B cell (primary cell): ENCODE results near the gene ZMYND15. TPM values are rescaled to one million over a fixed set of nuclear protein-coding genes. Genes with fewer than 3 reads are reported as not detected.

Experiments
- ATAC-seq: fragments of 200-7000 bp; cut with Tn5 transposase; one replicate; pipeline ENCODE4 v1.10.0; 2021; ENCODE audit warnings: low read depth, mild to moderate bottlenecking, moderate number of reproducible peaks, moderate library complexity
- CTCF ChIA-PET: fragments of 350-600 bp; sonication (Branson Sonifier 250); formaldehyde crosslinking; loops from one replicate; lab custom pipeline; 2021; ENCODE audit warnings: antibody characterized with exemption, inconsistent platforms; lab: Charles Lee
- POLR2A ChIA-PET: fragments of 350-600 bp; sonication (Branson Sonifier 250); formaldehyde crosslinking; loops from one replicate; lab custom pipeline; 2021; ENCODE audit warnings: antibody characterized with exemption; lab: Charles Lee
- DNase-seq: peaks from one replicate; pipeline ENCODE4 v3.0.0; 2013
- H2AFZ ChIP-seq: 2 replicates; pipeline ENCODE4 v1.6.1; 2012; ENCODE audit warnings: mild to moderate bottlenecking, low read depth, low read length; ENCODE audit not compliant: insufficient read depth, poor library complexity, severe bottlenecking
- H3K27ac ChIP-seq, 2 donors: 1 replicate in 1 of 2; 2 replicates in 1 of 2; pipeline ENCODE4 v1.5.1; 2012 to 2013; ENCODE audit warnings: low read length in 2 of 2, mild to moderate bottlenecking in 2 of 2, moderate library complexity in 1 of 2
- H3K27me3 ChIP-seq, 4 experiments: fragments of 200-600 bp in 1 of 4; sonication (generic) in 1 of 4; replicated peaks in 1 of 4; 1 replicate in 2 of 4; 2 replicates in 2 of 4; pipeline versions ENCODE4 v1.6.1 to v1.7.0; 2013 to 2016; ENCODE audit warnings: low read length in 3 of 4, mild to moderate bottlenecking in 2 of 4, mixed read lengths in 1 of 4, moderate library complexity in 1 of 4; ENCODE audit not compliant: insufficient read depth in 4 of 4, control insufficient read depth in 3 of 4; ENCODE audit errors: control extremely low read depth in 1 of 4
- H3K36me3 ChIP-seq, 2 experiments: replicated peaks in 1 of 2; 1 replicate in 1 of 2; 2 replicates in 1 of 2; pipeline versions ENCODE4 v1.6.1 to v1.7.1; 2013; ENCODE audit warnings: low read length in 1 of 2; ENCODE audit not compliant: insufficient read depth in 2 of 2, control insufficient read depth in 1 of 2; ENCODE audit errors: control extremely low read depth in 1 of 2, extremely low read depth in 1 of 2
- H3K4me1 ChIP-seq, 2 donors: fragments of 200-600 bp in 1 of 2; sonication (generic) in 1 of 2; 1 replicate in 1 of 2; 2 replicates in 1 of 2; pipeline versions ENCODE4 v1.5.1 to v1.6.1; 2013 to 2017; ENCODE audit warnings: low read length in 2 of 2; ENCODE audit not compliant: control insufficient read depth in 2 of 2, insufficient read depth in 2 of 2
- H3K4me2 ChIP-seq: replicated peaks from 2 replicates; pipeline ENCODE3; 2012; ENCODE audit warnings: mild to moderate bottlenecking, low read depth, low read length; ENCODE audit not compliant: poor library complexity, severe bottlenecking
- H3K4me3 ChIP-seq, 5 experiments: fragments of 200-600 bp in 1 of 5; sonication (generic) in 1 of 5; 1 replicate in 3 of 5; 2 replicates in 2 of 5; pipeline versions ENCODE4 v1.5.1 to v1.7.0; 2011 to 2016; ENCODE audit warnings: low read length in 4 of 5, mild to moderate bottlenecking in 4 of 5, low read depth in 2 of 5, control low read depth in 1 of 5, moderate library complexity in 1 of 5; ENCODE audit not compliant: insufficient read depth in 1 of 5; ENCODE audit errors: control extremely low read depth in 1 of 5, extremely low read depth in 1 of 5
- H3K79me2 ChIP-seq: fragments of 200-600 bp; sonication (generic); one replicate; pipeline ENCODE4 v1.6.0; 2016; ENCODE audit warnings: low read length; ENCODE audit not compliant: control insufficient read depth, insufficient read depth
- H3K9ac ChIP-seq: fragments of 200-600 bp; sonication (generic); 2 replicates; pipeline ENCODE4 v1.6.1; 2017; ENCODE audit warnings: mild to moderate bottlenecking, low read length, moderate library complexity
- H3K9me3 ChIP-seq, 3 donors: one replicate each; pipeline versions ENCODE4 v1.6.1 to v1.7.1; 2013; ENCODE audit warnings: low read length in 2 of 3; ENCODE audit not compliant: control insufficient read depth in 2 of 3, insufficient read depth in 1 of 3; ENCODE audit errors: control extremely low read depth in 1 of 3
- H4K20me1 ChIP-seq: 2 replicates; pipeline ENCODE4 v1.6.0; 2012; ENCODE audit warnings: mild to moderate bottlenecking, low read length; ENCODE audit not compliant: insufficient read depth, control insufficient read depth, poor library complexity, severe bottlenecking
- H3K27ac Mint-ChIP-seq: one replicate; pipeline ENCODE4 v1.8.0; 2021; ENCODE audit warnings: mixed read lengths
- H3K27me3 Mint-ChIP-seq: one replicate; pipeline ENCODE4 v1.8.0; 2021; ENCODE audit warnings: mixed read lengths
- H3K4me1 Mint-ChIP-seq: one replicate; pipeline ENCODE4 v1.8.0; 2021; ENCODE audit warnings: mixed read lengths
- H3K4me3 Mint-ChIP-seq: one replicate; pipeline ENCODE4 v1.8.0; 2021; ENCODE audit warnings: mixed read lengths
- H3K9me3 Mint-ChIP-seq: one replicate; pipeline ENCODE4 v1.8.0; 2022; ENCODE audit warnings: mixed read lengths; ENCODE audit not compliant: insufficient read depth
- CTCF ChIP-seq: fragments of 200-600 bp; IDR thresholded peaks from one replicate; pipeline ENCODE4 v1.8.0; 2022; ENCODE audit warnings: antibody characterized with exemption, mild to moderate bottlenecking
- EZH2 ChIP-seq: IDR thresholded peaks from 2 replicates; pipeline ENCODE4 v1.6.1; 2012; ENCODE audit warnings: borderline replicate concordance, low read depth, mild to moderate bottlenecking, moderate library complexity, low read length; ENCODE audit not compliant: insufficient read depth, poor library complexity, severe bottlenecking
- WGBS: methylation state at CpG from one replicate; pipeline ENCODE4 v1.1.5; 2013; ENCODE audit warnings: missing lambda C conversion rate; ENCODE audit not compliant: insufficient coverage; 5-methylcytosine and 5-hydroxymethylcytosine counted together
- intact Hi-C: fragments of 100-400 bp; cut with micrococcal nuclease; formaldehyde crosslinking; loops from one replicate; pipeline ENCODE4 v1.10.0; 2022
- polyA plus RNA-seq: library from polyadenylated mRNA; depleted of rRNA; stranded (reverse); fragments of >200 nt; gene quantifications from 2 replicates; pipeline ENCODE4 v1.2.3, GENCODE V29; 2012
- total RNA-seq, 2 donors: library from RNA; stranded (reverse); fragments of 120-200 nt in 1 of 2; gene quantifications; 1 replicate in 1 of 2; 2 replicates in 1 of 2; pipeline versions ENCODE4 v1.2.3 to v1.2.4, GENCODE V29; 2013 to 2022

The ZMYND15 gene
- total and polyA plus RNA-seq, 2 donors (not counting 1 experiment from before 2014, with no cell fraction given): 0.72 to 2.5 TPM

GRCh38 chr17:4722678-4723240 is 16.9 kb upstream of the ZMYND15 start:
- no peaks in the 10 kb centered on the region for H3K9me3 Mint-ChIP-seq

More at GRCh38 chr17:4722678-4723240, 16.9 kb upstream of the ZMYND15 start:
- Histone ChIP-seq H4K20me1 (no peaks in the 10 kb centered on the region), H3K9me3 (no peaks in the 10 kb centered on the region), H3K27me3 (no peaks in the 10 kb centered on the region), H3K4me3 (no peak overlapping the region), H2AFZ (no peak overlapping the region), H3K27ac (no peak overlapping the region), H3K79me2 (no peaks in the 10 kb centered on the region), H3K36me3 (peaks cover 0 to 33% of the 10 kb centered on the region in 2 experiments), H3K9ac (no peak overlapping the region), H3K4me1 (peaks cover 6 to 14% of the 10 kb centered on the region in 2 donors), H3K4me2 (no peak overlapping the region)
- ChIA-PET CTCF (interaction anchor here (1.0 kb wide), 2 partner anchors 9 to 158 kb away, joined by 3 read pairs; partner anchors contain the start of gene MED11), POLR2A (no interaction called here)
- DNase-seq (no peak), ATAC-seq (no peak)
- no peaks in the 10 kb centered on the region for H3K27me3 Mint-ChIP-seq
- no peak overlapping the region for H3K27ac Mint-ChIP-seq
- intact Hi-C loops: no loop called here
- 75% methylated on average over 12 of the region's 16 CpGs for WGBS
- H3K4me1 Mint-ChIP-seq: peaks cover 11% of the 10 kb centered on the region
- H3K4me3 Mint-ChIP-seq: no peak overlapping the region
- no peak for TF ChIP-seq CTCF
- no peak for TF ChIP-seq EZH2
